GM18951 (cell line): Measurements from ENCODE around the gene ARHGAP30.

Experiments used
- POLR2A ChIP-seq: IDR thresholded peaks from 4 replicates; pipeline ENCODE4 v1.6.1; 2011; ENCODE audit warnings: mild to moderate bottlenecking; ENCODE audit not compliant: insufficient read length, insufficient read depth; ENCODE audit errors: extremely low read depth
- in situ Hi-C: fragments of 300-500 bp; cut with MboI; formaldehyde crosslinking; loops from one replicate; pipeline ENCODE4 v1.12.0; 2022; ENCODE audit warnings: low sequenced_read_pairs, mixed read lengths, inconsistent platforms; ENCODE audit not compliant: unreplicated experiment

ARHGAP30 gene

GRCh38 chr1:161013488-161014230 is 56.0 kb downstream of the ARHGAP30 start:
- peak; percentile 59 for TF ChIP-seq POLR2A
- in situ Hi-C loops: no loop called here

GRCh38 chr1:161013131-161013487 is 56.6 kb downstream of the ARHGAP30 start:
- TF ChIP-seq POLR2A: no peak
- in situ Hi-C loops: no loop called here

- no peak for TF ChIP-seq POLR2A
- in situ Hi-C loops: no loop called here
These were observed 57.3 kb downstream of the ARHGAP30 start for GRCh38 chr1:161012420-161012819.

- in situ Hi-C loops: no loop called here
These were observed 60.0 kb downstream of the ARHGAP30 start for GRCh38 chr1:161009602-161010211.

GRCh38 chr1:161008869-161009510 is 60.7 kb downstream of the ARHGAP30 start:
- TF ChIP-seq POLR2A: no peak

More at GRCh38 chr1:161009602-161010211, 60.0 kb downstream of the ARHGAP30 start:
- TF ChIP-seq POLR2A: no peak

GRCh38 chr1:161007369-161007768 is 62.3 kb downstream of the ARHGAP30 start:
- TF ChIP-seq POLR2A: no peak
- in situ Hi-C loops: no loop called here

More at GRCh38 chr1:161008869-161009510, 60.7 kb downstream of the ARHGAP30 start:
- in situ Hi-C loops: no loop called here

- in situ Hi-C loops: no loop called here
- no peak for TF ChIP-seq POLR2A
These were observed 63.1 kb downstream of the ARHGAP30 start for GRCh38 chr1:161006563-161006962.

- no peak for TF ChIP-seq POLR2A
- in situ Hi-C loops: no loop called here
These were observed 68.2 kb downstream of the ARHGAP30 start for GRCh38 chr1:161001525-161001924.

GRCh38 chr1:161000736-161001480 is 68.8 kb downstream of the ARHGAP30 start:
- in situ Hi-C loops: no loop called here
- TF ChIP-seq POLR2A: no peak

- in situ Hi-C loops: no loop called here
- TF ChIP-seq POLR2A: no peak
These were observed 70.3 kb downstream of the ARHGAP30 start for GRCh38 chr1:160999376-160999775.

- in situ Hi-C loops: no loop called here
- no peak for TF ChIP-seq POLR2A
These were observed 72.2 kb downstream of the ARHGAP30 start for GRCh38 chr1:160997323-160998038.
